HG03064 (cell line): ENCODE measurements around the gene NDUFAF8.

Experiments used
- ATAC-seq: cut with Tn5 transposase; IDR thresholded peaks from one replicate; pipeline ENCODE4 v1.9.1; 2021; ENCODE audit warnings: low read depth; ENCODE audit not compliant: unreplicated experiment

Gene NDUFAF8

DNA sequence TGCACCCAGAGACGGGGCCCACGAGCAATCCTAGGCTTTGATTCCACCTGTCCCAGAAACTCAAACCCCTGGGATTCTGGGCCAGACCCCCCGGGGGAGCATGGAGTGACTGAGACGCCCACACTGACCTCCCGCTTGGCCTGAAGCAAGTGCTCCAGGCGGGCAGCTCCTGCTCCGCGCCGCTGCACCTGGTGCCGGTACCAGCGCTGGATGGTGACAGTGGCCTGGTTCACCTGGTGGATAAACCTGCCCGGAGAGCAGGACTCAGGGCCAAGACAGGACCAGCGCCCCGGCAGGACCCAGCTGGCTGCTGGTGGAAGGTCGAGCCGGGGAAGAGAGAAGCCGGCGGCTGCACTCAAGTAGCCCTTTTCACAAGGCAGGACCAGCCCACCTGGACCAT, 38.9 kb upstream of the NDUFAF8 start:
- no peak for ATAC-seq

DNA sequence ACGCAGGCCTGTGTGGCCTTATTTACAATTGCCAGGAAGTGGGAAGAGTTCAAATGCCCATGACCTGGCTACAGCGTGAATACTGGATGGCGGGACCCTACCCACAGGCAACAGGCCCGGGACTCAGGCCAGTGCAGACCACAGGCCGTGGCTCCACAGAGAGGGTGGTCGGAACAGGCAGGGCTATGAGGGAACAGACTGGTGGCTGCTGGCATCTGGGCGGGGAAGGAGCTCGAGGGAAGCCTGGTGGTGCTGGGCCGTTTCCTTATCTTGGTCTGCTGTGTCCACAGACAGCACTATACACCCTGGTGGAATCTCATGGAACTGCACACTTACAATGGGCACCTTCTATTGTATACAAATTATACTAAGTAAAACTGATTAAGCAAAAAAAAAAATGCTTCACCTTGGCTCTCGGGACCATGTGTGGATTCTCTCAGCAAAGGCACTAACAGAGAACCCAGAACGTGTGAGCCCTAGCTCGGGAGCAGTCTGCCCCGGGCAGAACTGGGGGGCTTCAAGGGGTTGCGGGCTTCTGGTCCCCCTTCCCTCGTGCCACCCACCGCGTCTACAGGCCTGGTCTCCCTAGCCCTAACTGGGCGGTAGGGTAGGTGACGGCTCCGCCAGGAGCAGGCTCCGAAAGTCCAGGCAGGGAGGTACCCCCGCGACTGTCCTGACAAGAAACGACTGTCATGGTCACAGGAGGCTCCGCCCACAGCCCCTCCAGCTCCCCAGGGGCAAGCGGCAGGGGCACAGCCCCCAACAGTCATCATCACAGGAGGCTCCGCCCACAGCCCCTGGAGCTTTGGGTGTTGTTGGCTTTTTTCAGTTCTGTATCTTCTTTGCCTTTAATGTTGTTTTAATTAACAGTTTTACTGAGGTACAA, 38.2 kb upstream of the NDUFAF8 start:
- ATAC-seq = no peak

DNA sequence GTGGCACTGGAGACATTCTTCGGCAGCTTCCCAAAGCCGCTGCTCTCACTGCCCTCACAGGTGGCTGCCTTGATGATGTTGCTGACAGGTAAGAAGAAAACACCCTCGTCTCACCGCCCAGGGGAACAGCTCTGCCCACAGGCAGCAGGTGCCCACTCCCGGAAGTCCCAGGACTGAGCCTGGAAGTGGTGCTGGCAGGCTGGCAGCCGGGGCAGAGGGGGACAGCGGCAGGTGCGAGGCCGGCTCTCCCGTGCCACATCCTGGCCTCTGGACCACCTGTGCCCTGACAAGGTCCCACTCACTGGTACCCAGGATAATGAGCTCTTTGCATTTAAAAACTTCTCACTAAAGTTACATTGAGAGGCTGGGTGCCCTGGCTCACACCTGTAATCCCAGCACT, 36.8 kb upstream of the NDUFAF8 start:
- ATAC-seq = no peak

DNA sequence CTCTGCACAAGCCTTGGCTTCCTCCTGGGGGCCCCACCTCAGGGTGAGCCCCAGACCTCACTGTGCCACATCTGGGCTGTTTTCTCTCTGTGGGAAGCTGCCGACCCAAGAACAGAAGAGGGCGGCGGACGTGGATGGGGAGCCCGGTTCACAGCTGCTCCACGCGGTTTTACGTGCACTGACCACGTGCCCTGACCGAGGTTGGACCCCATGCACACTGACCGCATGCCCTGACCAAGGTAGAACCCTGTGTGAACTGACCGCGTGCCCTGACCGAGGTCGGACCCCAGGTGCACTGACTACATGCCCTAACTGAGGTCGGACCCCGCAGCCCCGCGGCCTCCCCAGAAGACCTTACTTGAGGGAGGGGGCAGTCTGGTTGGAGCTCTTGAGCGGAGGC, 36.0 kb upstream of the NDUFAF8 start:
- ATAC-seq = no peak

DNA sequence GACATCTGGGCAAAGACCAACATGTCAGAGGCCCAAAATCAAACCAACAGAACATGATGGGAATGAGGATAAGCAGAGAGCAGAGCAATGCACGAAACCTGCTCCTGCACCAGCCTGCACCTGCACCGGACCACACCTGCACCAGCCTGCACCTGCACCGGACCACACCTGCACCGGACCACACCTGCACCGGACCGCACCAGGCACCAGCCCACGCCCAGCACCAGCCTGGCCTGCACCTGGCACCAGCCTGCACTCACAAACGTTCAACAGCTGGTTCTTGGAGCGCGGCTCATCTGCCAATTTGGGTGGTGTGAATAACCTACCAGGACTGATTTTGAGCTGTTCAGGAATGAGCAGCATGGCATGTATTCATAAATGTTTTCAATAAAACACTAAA, 34.5 kb upstream of the NDUFAF8 start:
- ATAC-seq = no peak

DNA sequence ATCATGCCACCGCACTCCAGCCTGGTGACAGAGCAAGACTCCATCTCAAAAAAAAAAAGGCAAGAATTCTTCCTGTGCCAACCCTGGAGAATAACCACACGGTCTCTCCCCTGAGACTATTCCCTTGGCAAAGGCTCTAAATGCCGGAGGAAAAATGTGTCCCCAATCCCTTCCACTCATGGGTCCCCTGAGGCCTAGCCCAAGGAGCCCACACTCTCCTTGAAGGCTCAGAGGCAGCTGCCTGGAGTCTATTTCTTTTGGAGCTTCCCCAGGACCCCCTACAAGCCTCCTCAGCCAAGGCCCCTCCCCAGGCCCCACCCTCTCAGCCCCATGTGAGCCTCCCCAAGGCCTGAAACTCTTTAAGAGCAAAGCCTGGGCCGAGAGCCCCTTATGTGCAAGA, 33.0 kb upstream of the NDUFAF8 start:
- ATAC-seq = no peak

DNA sequence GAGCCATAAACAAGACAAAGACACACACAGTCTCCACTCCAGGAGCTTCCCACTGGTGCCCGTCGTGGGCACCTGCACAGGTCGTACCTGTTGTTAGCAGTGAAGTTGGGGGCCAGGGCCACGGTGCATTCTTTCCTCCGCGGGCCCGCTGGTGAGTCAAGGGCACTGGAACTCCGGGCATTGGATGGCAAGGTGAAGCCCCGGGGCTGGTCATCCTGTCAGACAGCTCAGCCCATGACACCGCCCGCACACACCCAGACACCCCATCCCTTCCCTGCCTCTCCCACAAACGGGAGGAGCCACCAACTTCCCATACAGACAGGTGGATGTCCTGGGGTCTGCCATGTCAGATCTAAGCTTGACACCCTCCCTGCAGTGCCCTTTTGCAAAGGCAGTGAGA, 32.5 kb upstream of the NDUFAF8 start:
- ATAC-seq = no peak

DNA sequence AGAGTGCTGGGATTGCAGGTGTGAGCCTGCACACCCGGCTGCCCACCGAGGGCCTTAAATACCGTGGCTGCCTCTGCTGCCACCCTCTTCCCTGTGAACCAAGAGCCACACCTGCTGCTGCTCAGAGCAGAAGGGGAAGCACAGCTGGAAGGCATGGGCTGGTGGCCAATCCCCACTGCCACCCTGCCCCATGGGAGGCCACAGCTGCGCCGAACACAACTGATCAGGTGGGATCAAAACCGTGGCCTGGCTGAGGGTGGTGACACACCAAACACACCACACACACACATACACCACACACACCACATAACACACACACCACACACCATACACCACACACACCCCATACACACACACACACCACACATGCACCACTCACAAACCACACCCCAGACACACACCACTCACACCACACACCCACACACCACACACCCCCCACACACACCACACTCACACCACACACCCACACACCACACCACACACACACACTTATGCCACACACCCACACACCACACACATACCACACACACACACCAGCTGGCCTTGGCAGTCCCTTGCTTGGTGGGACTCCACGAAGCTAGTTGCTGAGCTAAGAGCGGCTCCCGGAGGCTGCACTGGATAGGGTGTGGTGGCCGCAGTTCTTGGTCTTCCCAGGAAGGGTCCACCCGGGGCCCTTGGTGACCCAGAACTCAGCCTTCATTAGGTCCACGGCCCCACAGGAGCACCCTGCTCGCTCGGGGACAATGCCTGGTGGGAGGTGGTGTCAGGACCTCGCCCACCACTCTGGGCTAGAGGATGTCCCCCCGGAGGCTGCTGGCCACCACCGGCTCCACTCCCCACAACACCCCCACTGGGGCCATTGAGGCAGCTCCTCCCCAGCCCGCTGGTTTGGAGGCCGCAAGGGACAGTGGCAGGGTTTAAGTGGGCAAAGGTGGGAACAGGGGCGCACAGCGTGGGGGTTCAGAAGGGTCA, 31.2 kb upstream of the NDUFAF8 start:
- no peak for ATAC-seq

DNA sequence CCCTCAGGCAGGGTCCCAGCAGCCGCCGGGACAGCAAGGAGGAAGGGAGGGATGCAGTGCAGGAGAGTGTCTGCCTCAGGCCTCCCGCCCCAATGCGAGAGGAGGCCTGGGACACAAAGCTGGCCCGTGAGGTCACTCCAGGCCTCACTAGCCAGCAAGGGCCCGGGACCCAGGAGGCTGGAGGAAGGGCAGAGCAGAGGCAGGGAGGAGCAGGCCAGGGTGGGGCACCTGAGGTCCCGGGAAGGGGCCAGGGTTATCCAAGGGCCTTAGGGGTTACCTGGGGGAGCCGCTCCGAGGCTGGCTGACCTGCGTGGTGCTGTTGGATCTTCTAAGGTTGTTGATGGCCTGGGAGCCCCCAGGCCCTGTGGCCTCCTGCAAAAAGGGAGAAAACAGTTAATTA, 30.5 kb upstream of the NDUFAF8 start:
- no peak for ATAC-seq

DNA sequence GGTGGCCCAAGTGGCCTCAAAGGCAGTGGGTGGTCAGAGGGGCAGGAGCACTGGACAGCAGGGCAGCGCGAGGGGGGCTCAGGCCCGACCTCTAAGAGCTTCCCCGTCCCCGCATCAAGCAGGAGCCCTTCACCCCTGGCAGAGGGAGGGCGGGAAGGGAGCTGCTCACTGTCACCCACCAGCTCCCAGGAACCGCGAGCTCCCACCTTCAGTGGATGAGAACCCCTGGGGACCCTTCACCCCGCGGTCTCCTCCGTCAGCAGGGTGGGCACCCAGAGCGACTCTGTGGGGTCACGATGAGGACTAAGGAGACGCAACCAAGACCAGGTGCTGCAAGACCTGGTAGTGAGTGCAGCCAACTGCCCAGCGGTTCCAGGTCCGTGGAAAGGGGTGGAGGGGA, 30.0 kb upstream of the NDUFAF8 start:
- no peak for ATAC-seq

DNA sequence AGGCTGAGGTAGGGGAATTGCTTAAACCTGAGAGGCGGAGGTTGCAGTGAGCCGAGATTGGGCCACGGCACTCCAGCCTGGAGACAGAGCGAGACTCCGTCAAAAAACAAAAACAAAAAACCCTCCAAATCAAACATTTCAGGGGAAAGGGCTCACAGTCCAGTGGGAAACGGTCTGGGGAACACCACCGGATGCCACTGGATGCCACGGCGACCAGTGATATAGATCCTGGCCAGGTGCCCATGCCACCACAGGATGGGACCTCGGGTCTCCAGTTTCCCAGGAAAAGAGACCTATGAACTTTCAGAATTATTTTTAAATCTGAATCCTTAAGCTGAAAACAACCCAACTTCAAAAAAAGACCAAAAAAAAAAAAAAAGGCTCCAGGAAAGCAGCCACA, 28.7 kb upstream of the NDUFAF8 start:
- no peak for ATAC-seq

DNA sequence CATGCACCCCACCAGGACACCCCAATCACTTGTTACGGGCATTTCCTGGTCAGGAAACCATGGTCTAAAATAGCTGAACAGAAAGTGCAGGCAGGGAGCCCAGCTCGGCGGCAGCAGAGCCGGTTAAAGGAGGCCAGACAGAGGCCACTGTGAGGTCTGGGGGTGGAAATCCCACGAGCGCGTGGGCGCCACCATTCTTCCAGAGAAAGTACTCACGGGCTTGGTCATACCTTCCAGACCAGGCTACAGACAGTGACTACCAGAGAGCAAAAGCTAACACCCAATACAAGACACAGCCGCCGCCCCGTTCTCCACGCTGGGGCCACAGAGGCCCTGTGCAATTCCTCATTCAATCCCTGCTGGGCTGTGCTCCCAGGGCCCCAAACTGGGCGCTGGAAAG, 28.2 kb upstream of the NDUFAF8 start:
- no peak for ATAC-seq

DNA sequence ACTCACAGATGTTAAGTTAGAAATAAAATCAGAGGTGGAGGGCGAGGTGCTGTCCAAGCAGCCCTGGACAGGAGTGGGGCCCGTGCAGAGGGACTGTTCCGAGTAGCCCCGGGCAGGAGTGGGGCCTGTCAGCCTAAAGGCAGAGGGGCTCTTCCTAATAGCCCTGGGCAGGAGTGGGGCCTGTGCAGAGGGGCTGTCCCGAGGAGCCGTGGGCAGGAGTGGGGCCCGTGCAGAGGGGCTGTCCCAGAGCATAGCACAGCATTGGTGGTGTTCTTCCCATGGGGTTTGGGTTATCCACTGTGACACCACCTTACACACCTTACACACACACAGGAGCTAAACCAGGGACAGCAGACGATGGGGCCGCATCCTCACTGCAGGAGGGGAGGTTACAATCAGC, 26.8 kb upstream of the NDUFAF8 start:
- ATAC-seq = no peak

DNA sequence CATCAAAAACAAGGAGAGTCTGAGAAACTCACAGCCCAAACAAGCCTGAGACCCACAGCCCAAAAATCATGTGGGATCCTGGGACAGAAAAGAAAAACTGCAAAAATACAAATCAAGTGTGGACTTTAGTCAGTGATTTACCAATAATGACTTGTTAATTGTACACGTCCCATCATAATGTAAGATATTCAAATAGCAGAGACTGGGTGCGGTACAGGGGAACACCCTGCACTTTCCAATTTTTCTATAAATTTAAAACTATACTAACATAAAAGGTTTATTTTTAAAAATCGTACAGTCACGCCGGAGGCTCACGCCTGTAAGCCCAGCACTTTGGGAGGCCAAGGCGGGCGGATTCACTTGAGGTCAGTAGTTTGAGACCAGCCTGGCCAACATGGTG, 25.1 kb upstream of the NDUFAF8 start:
- no peak for ATAC-seq

DNA sequence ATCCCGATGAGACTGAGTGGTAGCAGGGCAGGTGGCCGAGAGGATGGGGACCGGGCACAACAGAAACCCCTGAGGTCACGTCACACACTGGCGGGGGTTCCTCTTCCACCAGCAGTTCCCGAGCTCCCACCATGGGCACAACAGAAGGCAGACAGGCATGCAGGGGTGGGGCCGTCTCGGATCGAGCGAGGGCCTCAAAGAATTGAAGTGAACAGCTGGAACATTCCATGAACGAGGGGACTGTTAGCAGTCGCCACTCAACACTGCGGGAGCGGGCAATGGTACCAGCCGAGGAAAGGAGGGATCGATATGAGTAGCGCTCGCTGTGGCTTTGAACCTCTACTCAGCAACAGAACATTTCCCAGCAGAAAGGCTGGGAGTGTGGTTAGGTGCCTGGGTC, 21.6 kb upstream of the NDUFAF8 start:
- ATAC-seq = no peak

DNA sequence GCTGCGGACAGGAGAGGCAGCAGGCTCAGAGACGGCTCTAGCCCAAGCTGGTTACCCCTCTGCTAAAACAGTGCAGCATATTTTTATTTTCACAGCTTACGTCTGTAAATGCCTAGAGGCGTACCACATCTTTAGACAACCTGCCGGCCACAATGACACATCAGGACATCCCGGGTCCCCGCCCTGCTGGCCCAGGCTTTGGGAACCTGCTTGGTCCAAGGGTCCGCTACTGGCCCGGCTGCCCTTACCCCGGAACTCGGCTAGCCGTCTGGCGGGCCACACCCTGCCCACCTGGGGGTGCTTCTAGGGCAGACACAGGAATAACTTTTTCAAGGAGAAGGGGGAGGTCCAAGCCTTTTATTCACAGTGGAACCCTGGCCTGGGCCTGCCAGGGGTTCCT, 20.7 kb upstream of the NDUFAF8 start:
- ATAC-seq = no peak

DNA sequence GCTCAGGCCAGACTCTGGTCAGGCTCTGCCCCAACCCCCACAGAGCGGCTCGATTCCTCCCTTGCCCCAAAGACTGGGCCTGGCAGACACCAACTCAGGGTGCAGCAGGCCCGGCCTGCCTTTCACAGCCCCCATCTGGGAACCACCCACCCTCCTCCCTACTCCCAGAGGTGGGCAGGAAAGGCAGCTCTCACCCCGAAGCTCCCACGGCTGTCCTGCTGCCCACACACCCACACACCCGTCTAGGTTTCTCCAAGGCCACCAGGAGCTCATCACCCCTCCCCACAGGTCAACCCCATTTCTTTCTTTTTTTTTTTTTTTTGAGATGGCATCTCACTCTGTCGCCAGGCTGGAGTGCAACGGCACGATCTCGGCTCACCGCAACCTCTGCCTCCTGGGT, 20.1 kb upstream of the NDUFAF8 start:
- ATAC-seq = no peak

DNA sequence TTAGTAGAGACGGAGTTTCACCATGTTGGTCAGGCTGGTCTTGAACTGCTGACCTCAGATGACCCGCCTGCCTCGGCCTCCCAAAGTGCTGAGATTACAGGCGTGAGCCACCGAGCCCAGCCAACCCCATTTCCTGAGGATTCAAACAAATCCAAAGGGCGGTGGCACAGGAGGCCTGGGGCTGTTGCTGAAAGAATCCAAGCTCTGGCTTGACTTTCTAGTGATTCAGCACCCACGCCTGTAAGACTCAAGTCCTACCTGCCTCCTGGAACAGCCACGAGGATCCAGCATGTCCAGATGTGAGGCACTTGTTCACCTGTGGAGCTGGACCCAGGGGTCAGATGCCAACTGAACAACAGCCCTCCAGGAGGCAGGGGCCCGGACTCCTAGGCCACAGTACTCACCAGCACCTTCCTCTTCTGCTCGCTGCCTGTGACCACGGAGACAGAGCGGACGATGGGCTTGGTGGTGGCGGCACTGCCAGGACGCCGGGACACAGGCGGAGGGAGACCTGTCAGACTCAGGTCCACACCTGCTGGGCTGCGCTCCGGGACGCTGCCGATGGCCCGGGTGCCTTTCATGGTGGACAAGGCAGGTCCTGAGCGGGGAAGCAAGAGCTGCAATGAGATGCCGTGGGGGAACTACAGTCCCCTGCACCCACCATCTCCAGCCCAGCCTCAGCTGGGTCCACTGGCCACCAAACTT, 19.5 kb upstream of the NDUFAF8 start:
- ATAC-seq = no peak

DNA sequence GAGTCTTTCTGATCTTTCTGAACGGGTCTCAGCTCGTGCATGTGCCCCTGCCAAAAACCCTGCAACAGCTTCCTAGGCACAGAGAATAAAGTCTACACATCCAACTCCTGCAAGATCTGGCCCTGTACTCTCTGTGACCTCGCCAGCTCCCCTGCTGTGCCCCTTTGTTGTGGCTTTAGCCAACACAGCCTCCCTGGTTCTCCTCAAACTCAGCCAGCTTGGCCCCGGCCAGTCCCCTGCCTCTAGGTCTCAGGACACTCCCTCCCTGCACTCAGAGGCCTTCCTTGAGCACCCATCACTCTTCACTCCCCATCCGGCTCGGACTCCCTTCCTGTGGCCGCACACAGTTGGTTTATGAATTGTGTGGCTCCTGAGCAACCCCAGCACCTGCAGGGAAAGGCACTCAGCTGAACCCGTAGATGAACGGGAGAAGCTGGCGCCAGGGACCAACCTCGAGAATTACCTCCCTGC, 17.7 kb upstream of the NDUFAF8 start:
- no peak for ATAC-seq

DNA sequence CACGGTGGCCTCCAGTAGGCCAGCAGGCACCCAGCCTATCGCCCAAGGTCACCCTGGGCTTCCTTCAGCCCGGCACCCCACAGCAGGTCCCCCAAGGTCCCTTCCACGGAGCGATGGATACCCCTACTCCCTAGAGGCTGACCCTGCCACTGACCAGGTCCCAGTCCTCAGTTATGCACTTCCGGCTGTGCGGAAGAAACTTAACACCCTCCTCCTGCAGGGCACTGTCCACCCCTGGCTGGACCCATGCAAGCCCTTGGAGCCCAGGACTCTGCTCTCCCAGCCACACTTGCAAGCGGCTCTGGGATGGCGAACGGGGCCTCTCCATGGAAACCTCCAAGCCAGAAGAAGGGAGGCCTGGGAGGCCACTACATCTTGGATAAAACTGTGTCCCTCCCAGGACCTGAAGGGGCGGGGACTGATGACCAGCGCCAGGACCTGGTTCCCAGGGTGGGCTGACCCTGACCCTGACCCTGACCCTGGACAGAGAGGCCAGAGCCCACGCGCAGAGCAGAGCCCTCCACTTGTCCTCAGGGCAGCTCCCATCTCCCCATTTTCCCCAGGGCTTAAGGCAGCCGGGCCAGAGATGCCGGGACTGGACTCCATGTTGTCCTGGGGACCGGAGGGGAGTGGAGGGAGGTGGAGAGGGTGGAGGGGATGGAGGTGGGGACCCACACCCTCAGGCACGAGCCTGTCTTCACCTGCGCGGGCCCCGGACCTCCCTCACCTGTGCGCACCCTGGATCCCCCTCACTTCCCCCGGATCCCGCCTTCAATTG, 17.1 kb upstream of the NDUFAF8 start:
- no peak for ATAC-seq
